Thyroid gland (tissue), 4 donors: ENCODE data around the gene AADACL3.

Experiments used
- POLR2A ChIP-seq, 2 donors: fragments of 450-650 bp; IDR thresholded peaks; one replicate each; pipeline ENCODE4 v1.6.1; 2017; ENCODE audit warnings: antibody characterized with exemption in 2 of 2, mild to moderate bottlenecking in 2 of 2, moderate library complexity in 1 of 2
- TF ChIP-seq, protein P1 (sequence below), 6 experiments: fragments of 200-600 bp in 3 of 6; fragments of 450-650 bp in 3 of 6; sonication (generic) in 3 of 6; IDR thresholded peaks; one replicate each; pipeline ENCODE4 v1.5.1; 2016 to 2019; ENCODE audit warnings: antibody characterized with exemption in 6 of 6, mild to moderate bottlenecking in 2 of 6, inconsistent platforms in 1 of 6, moderate library complexity in 1 of 6

DNA sequence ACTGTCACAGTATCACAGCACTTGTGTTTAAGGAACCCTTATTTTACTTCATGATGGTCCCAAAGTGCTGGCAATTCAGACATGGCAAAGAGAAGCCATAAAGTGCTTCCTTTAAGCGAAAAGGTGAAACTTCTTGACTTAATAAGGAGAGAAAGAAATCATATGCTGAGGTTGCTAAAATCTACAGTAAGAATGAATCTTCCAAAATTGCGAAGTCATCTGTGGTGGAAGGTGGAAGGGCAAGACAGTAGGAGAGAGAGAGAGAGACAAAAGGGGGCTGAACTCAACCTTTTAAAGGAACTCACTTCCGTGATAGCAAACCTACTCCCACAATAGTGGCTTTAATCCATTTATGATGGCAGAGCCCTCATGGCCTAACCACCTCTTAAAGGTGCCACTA lies 19.3 kb upstream of the AADACL3 start:
- TF ChIP-seq, protein P1, sequence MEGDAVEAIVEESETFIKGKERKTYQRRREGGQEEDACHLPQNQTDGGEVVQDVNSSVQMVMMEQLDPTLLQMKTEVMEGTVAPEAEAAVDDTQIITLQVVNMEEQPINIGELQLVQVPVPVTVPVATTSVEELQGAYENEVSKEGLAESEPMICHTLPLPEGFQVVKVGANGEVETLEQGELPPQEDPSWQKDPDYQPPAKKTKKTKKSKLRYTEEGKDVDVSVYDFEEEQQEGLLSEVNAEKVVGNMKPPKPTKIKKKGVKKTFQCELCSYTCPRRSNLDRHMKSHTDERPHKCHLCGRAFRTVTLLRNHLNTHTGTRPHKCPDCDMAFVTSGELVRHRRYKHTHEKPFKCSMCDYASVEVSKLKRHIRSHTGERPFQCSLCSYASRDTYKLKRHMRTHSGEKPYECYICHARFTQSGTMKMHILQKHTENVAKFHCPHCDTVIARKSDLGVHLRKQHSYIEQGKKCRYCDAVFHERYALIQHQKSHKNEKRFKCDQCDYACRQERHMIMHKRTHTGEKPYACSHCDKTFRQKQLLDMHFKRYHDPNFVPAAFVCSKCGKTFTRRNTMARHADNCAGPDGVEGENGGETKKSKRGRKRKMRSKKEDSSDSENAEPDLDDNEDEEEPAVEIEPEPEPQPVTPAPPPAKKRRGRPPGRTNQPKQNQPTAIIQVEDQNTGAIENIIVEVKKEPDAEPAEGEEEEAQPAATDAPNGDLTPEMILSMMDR (IDR thresholded peaks at IDR 0.05), result no peak
- no peak for TF ChIP-seq POLR2A (IDR thresholded peaks at IDR 0.05)
